IPS DF 6.9 (cell line): ENCODE measurements around the gene HECTD4.

Source experiments
- DNase-seq: peaks from one replicate; pipeline ENCODE4 v3.0.0-alpha.2; 2013; ENCODE audit warnings: low read depth, low spot score
- H3K27ac ChIP-seq: one replicate; pipeline ENCODE4 v1.5.1; 2013; ENCODE audit warnings: low read length, control low read depth
- H3K27me3 ChIP-seq: 2 replicates; pipeline ENCODE4 v1.6.1; 2013; ENCODE audit warnings: mild to moderate bottlenecking, low read length; ENCODE audit not compliant: control insufficient read depth, insufficient read depth
- H3K36me3 ChIP-seq: 2 replicates; pipeline ENCODE4 v1.6.1; 2013; ENCODE audit warnings: low read length; ENCODE audit not compliant: control insufficient read depth, insufficient read depth
- H3K4me1 ChIP-seq: 2 replicates; pipeline ENCODE4 v1.6.1; 2013; ENCODE audit warnings: low read length; ENCODE audit not compliant: control insufficient read depth, insufficient read depth
- H3K4me3 ChIP-seq: 2 replicates; pipeline ENCODE4 v1.5.1; 2013; ENCODE audit warnings: mild to moderate bottlenecking, low read length
- H3K9me3 ChIP-seq: 2 replicates; pipeline ENCODE4 v1.6.1; 2013; ENCODE audit warnings: low read length, inconsistent platforms; ENCODE audit not compliant: control insufficient read depth, insufficient read depth
- WGBS: extraction: QIAGEN DNeasy Blood & Tissue Kit; methylation state at CpG from one replicate; pipeline ENCODE4 v1.1.7; 2013; ENCODE audit warnings: mixed read lengths, missing lambda C conversion rate; ENCODE audit not compliant: insufficient read length, insufficient coverage; 5-methylcytosine and 5-hydroxymethylcytosine counted together

The HECTD4 gene

GRCh38 chr12:112192475-112192874 lies 189.8 kb downstream of the HECTD4 start:
- WGBS, result no CpG with 5 or more reads among the region's 13 CpGs
- Histone ChIP-seq H3K27ac (no peak overlapping the region), H3K4me1 (no peaks in the 10 kb centered on the region), H3K36me3 (0 out of 2 replicates have a peak, but pooled peaks cover 8% of the 10 kb centered on the region), H3K9me3 (no peaks in the 10 kb centered on the region), H3K27me3 (no peaks in the 10 kb centered on the region), H3K4me3 (no peak overlapping the region)
- DNase-seq, result no peak

GRCh38 chr12:112191840-112192321 lies 190.3 kb downstream of the HECTD4 start:
- Histone ChIP-seq H3K4me3 (no peak overlapping the region), H3K36me3 (0 out of 2 replicates have a peak, but pooled peaks cover 8% of the 10 kb centered on the region), H3K27me3 (no peaks in the 10 kb centered on the region), H3K9me3 (no peaks in the 10 kb centered on the region), H3K4me1 (no peaks in the 10 kb centered on the region), H3K27ac (no peak overlapping the region)
- DNase-seq, result no peak
- WGBS, result no CpG with 5 or more reads among the region's 4 CpGs

GRCh38 chr12:112191201-112191600 lies 191.0 kb downstream of the HECTD4 start:
- no CpG with 5 or more reads among the region's 2 CpGs for WGBS
- 0 out of 2 replicates have a peak, but pooled peaks cover 8% of the 10 kb centered on the region for H3K36me3 ChIP-seq

GRCh38 chr12:112190231-112191025 lies 191.8 kb downstream of the HECTD4 start:
- DNase-seq, result no peak
- Histone ChIP-seq H3K4me3 (no peak overlapping the region), H3K36me3 (0 out of 2 replicates have a peak, but pooled peaks cover 8% of the 10 kb centered on the region), H3K27me3 (no peaks in the 10 kb centered on the region), H3K9me3 (no peaks in the 10 kb centered on the region), H3K27ac (no peak overlapping the region), H3K4me1 (no peaks in the 10 kb centered on the region)
- WGBS, result no CpG with 5 or more reads among the region's 5 CpGs

More at GRCh38 chr12:112191201-112191600, 191.0 kb downstream of the HECTD4 start:
- no peak for DNase-seq
- Histone ChIP-seq H3K4me1 (no peaks in the 10 kb centered on the region), H3K27me3 (no peaks in the 10 kb centered on the region), H3K27ac (no peak overlapping the region), H3K9me3 (no peaks in the 10 kb centered on the region), H3K4me3 (no peak overlapping the region)

- no peak for DNase-seq
- no peaks in the 10 kb centered on the region for H3K9me3 ChIP-seq
- WGBS, result no CpG with 5 or more reads among the region's 9 CpGs
- H3K4me3 ChIP-seq, result no peak overlapping the region
- no peaks in the 10 kb centered on the region for H3K27me3 ChIP-seq
- H3K27ac ChIP-seq, result no peak overlapping the region
- H3K36me3 ChIP-seq, result peaks cover 7% of the 10 kb centered on the region
- no peaks in the 10 kb centered on the region; the same call in 1 of the 2 replicates for H3K4me1 ChIP-seq
Observed at GRCh38 chr12:112188130-112188830, 194.0 kb downstream of the HECTD4 start.

- H3K36me3 ChIP-seq, result peaks cover 4% of the 10 kb centered on the region
- no CpG with 5 or more reads among the region's 26 CpGs for WGBS
- DNase-seq, result no peak
- no peaks in the 10 kb centered on the region; the same call in 1 of the 2 replicates for H3K4me1 ChIP-seq
- H3K9me3 ChIP-seq, result no peaks in the 10 kb centered on the region
- H3K4me3 ChIP-seq, result no peak overlapping the region
- no peak overlapping the region for H3K27ac ChIP-seq
- H3K27me3 ChIP-seq, result no peaks in the 10 kb centered on the region
Observed at GRCh38 chr12:112185093-112185923, 196.9 kb downstream of the HECTD4 start.

GRCh38 chr12:112184056-112184887 lies 198.0 kb downstream of the HECTD4 start:
- no peak for DNase-seq
- no peaks in the 10 kb centered on the region for H3K27me3 ChIP-seq
- H3K4me1 ChIP-seq, result no peaks in the 10 kb centered on the region; the same call in 1 of the 2 replicates
- H3K4me3 ChIP-seq, result no peak overlapping the region
- H3K9me3 ChIP-seq, result no peaks in the 10 kb centered on the region
- no CpG with 5 or more reads among the region's 46 CpGs for WGBS
- H3K27ac ChIP-seq, result no peak overlapping the region
- H3K36me3 ChIP-seq, result peaks cover 6% of the 10 kb centered on the region

- no peak for DNase-seq
- 100% methylated on average over 1 of the region's 9 CpGs for WGBS
- Histone ChIP-seq H3K4me1 (no peaks in the 10 kb centered on the region; the same call in 1 of the 2 replicates), H3K27me3 (no peaks in the 10 kb centered on the region), H3K4me3 (no peak overlapping the region), H3K9me3 (no peaks in the 10 kb centered on the region), H3K36me3 (peaks cover 13% of the 10 kb centered on the region), H3K27ac (no peak overlapping the region)
Observed at GRCh38 chr12:112183141-112184021, 198.8 kb downstream of the HECTD4 start.

- H3K4me1 ChIP-seq, result no peaks in the 10 kb centered on the region; the same call in 1 of the 2 replicates
- H3K36me3 ChIP-seq, result peaks cover 14% of the 10 kb centered on the region
- H3K27ac ChIP-seq, result no peak overlapping the region
- no peaks in the 10 kb centered on the region for H3K9me3 ChIP-seq
- DNase-seq, result no peak
- H3K27me3 ChIP-seq, result no peaks in the 10 kb centered on the region
- WGBS, result no CpG with 5 or more reads among the region's 7 CpGs
- no peak overlapping the region for H3K4me3 ChIP-seq
Observed at GRCh38 chr12:112182499-112182898, 199.7 kb downstream of the HECTD4 start.
